Stimulated activated CD8-positive, alpha-beta memory T cell treated with anti-CD3 and anti-CD28 coated beads, Interleukin-12 subunit alpha, Interleukin-12 subunit beta, amount 100 ng/mL, for 24 hours (primary cell): ENCODE measurements around the gene RABGAP1.

Source experiments
- DNase-seq: peaks from one replicate; pipeline ENCODE4 v3.0.0-alpha.2; 2020; ENCODE audit errors: extremely low read depth

RABGAP1 gene

DNA sequence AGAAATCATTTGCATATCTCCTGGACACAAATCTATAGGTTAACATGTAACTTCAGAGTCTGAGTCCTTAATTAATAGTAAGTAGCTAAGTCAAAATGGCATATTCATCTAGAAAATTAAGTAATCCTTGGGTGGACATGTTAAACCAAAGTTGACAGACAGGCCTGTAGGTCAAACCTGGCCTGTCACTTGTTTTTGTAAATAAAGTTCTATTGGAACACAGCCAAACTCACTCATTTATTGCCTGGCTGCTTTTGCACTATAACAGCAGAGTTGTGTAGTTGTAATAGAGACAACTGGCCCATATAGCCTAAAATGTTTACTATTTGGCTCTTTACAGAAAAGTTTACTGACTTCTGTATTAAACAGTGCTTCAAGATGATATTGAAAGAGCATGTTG is 68.1 kb downstream of the RABGAP1 start:
- no peak for DNase-seq

DNA sequence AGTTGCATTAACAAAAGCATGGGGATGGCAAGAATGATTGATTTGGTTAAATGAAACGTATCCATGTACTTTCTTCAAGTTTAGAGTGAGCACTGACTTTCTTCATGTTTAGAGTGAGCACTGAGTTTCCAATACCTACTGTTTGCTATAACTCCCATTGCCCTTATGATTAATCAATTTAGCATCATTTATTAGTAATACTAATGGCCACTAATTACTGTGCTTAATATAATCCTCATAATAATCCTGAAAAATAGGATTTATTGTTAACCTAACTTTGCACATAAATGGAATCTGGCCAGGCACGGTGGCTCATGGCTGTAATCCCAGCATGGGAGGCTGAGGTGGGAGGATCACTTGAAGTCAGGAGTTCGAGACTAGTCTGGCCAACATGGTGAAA is 70.6 kb downstream of the RABGAP1 start:
- DNase-seq = no peak

DNA sequence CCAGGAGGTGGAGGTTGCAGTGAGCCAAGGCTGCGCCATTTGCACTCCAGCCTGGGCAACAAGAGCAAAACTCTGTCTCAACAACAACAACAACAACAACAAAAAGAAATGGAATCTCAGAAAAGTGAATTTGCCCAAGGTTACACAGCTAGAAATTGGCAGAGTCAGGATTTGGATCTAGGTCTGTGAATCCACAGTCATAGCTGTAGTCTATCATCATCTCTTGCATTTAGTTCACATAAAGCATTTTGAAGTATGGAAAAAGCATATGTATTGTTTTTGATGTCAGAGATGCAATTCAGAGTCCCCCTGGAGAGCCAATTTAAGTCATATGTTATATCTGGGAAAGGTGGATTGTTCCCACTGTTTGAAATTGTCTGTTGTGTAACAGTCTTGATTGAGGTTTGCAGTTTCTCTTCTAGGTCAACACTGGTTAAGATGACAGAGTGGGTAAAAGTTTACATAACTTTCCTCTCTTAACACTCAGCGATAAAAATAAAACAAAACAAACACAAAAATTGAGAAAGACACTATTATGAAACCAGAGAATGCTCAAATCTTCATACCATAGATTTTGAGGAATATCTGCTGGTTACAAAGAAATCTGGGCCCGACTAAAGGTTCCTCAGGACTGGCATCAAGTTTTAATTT is 71.2 kb downstream of the RABGAP1 start:
- no peak for DNase-seq

DNA sequence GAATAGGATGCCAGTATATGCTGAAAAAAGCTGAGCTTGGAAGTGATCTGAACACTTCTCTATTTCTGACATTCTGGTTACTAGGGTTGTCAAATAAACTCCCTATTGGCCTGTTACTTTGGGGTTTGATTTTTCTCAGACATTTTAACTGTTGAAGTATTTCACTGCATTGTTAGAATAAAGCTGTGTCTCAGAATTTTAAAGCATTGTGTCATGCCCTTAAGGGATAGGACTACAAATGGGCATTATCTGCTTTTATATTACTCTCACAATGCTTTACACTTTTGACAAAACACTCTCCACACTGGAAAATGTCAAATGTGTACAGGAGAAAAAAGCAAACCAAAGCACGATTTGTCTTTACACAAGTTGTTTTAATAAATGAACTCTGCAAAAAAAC is 75.8 kb downstream of the RABGAP1 start:
- no peak for DNase-seq

DNA sequence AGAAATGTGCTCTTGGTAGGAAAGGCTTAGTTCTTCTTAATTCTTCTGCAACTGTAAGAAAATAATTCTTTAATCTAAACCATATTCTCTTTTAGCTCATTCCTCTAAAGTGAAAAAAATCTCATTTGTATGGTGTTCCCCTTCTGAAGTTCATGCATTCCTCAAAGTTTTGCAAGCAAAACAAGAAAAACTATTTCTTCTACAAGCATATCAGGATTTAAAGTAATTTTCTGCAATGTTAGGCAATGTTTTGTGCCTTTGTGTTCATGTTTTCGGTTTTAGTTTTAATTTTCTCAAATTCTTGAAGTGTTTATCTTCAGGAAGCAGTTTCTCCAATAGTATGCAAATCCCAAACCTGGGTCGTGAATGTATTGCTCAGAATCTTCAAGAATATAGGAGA is 80.0 kb downstream of the RABGAP1 start:
- no peak for DNase-seq

DNA sequence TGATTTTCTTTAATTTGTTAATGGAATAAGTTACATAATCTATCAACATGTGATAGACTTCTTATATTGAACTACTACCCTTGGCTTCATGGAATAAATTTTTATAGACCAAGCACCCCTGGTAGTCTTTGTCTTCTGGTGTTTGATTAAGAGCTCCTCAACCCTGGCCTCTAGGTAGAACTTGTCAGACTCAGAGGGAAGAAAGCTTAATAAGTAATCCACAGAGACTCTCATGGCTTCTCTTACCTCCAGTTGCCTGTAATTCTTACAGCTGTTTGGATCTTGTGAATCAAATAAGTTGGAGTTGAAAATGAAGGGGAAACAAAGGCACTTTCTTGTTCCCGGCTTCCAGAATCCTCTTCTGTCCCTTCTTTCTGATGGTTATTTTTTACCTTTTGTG is 85.6 kb downstream of the RABGAP1 start:
- no peak for DNase-seq

DNA sequence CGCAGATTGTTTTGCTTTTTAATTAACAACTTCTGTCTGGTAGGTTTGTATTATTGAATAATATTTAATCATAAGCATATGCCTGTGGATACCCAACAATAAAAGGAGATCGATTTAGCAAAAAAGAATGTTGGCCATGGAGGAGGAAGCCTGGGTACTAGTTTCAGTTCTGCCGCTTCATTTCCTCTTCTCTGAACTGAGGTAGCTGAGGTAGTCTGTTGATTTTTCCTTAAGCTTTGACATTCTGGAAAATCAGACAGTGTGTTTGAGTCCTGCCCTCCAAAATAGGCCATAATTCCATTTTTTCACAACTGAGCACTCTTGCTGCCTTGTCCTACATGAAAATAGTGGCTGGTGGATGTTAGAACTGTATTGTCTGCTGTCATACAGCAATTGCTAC is 86.7 kb downstream of the RABGAP1 start:
- DNase-seq = no peak

DNA sequence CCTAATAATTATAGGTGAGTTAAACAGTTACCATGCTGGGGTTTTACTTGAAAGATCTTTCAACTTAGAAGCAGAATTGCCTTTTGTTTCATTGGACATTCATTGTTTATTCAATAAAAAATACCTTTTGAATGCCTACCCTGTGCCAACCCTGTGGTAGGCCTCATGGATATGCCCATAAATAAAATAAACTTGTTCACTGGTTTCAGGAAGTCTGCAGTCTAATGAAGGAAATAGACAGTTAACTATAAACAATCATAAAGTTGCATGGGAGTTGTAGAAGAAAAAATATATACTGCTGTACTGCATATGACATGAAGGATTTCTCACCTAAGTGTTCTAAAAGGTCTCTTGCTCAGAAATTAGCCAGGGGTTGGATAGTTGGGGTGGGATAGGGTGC is 87.3 kb downstream of the RABGAP1 start:
- DNase-seq = no peak

DNA sequence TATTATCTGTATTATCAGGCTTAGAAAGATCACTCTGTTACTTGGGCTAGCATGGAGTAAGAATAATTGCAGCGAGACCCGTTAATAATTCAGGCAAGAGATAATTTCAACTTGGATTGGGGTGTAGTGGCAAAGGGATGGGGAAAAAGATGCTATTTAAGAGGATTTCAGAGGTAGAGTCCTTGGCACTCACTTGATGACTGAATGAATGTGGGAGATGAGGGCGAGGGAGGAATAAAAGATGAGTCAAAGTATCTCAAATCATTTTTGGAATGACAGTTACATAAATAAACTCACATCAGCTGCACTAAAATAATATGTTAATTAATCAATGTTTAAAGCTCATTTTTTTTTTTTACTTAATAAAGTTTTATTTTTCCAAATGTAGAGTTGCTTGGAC is 88.2 kb downstream of the RABGAP1 start:
- no peak for DNase-seq

DNA sequence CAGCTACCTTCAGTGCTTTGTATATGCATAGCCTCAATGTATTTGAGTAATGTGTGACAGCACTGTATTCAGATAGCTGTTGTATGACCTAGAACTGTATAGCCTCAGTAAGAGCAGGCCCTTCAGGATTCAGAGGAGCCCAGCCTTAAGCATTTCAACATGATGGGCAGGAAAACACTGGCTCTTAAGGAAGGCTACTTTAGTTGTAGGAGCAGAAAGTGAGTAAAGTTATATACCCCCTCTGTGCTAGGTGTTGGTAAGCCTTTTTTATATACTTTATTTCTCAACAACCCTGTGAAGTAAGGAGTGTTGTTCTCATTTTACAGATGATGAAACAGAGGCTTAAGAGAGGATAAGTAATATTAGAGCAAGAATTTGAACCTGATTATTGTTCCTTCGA is 91.1 kb downstream of the RABGAP1 start:
- DNase-seq = no peak

DNA sequence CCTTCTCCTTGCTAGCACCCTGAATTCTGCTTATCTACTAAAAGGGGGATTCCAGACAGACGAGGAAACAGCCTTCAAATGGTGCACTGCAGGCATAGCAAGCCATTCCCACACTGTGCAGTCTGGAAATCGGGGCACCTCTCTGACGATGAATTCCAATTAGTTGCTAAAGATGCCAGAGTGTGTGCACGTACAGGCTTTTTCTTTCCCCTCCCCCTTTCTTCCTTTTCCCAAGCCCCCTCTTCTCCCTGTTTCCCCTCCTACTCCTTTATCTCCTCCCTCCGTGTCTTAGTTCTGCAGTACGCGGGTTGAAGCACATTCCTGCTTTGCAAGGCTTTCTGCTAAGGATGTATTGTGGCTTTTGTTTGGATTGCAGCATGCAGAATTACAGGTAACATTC is 92.5 kb downstream of the RABGAP1 start, which contains the start of gene GPR21:
Gene GPR21, plus strand, starts transcription at position 316 of the 400 bp plus-strand sequence. CDS start 900 bp downstream, outside the sequence.
- no peak for DNase-seq

DNA sequence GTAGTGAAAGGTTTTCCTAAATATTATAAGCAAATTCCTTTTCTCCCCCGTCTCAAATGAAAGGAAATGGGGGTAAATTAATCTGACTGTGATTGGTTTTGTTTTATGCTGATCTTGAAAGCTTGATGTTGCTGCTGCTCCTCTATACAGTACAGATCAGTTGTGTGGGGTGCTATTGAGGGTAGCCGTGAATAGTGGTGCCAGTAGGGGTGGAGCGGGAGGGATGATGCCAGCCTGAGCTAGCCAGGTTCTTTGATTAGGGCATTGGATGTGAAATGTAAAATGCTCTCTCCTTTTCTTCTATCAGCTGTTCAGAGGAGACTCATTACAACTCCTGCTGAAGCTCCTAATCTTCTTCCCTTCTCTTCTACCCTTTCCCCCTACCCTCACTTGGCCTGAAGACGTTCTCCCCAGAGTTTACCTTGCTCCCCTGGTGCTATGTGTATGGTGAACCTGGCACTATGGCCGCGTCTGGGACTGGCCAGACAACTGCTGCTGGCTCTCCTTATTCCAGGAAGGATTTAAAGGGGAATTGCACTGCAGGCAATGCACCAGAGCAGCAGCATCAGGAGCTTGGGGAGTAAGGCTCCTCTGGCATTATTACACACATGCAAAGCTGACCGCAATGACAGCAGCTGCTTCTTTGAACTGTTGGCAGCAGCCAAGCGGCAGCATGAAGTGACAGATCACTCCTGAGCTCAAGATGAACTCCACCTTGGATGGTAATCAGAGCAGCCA is 93.2 kb downstream of the RABGAP1 start:
- no peak for DNase-seq

DNA sequence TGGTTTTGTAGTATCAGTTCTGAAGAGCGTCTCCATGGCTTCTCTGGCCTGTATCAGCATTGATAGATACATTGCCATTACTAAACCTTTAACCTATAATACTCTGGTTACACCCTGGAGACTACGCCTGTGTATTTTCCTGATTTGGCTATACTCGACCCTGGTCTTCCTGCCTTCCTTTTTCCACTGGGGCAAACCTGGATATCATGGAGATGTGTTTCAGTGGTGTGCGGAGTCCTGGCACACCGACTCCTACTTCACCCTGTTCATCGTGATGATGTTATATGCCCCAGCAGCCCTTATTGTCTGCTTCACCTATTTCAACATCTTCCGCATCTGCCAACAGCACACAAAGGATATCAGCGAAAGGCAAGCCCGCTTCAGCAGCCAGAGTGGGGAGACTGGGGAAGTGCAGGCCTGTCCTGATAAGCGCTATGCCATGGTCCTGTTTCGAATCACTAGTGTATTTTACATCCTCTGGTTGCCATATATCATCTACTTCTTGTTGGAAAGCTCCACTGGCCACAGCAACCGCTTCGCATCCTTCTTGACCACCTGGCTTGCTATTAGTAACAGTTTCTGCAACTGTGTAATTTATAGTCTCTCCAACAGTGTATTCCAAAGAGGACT is 94.2 kb downstream of the RABGAP1 start:
- no peak for DNase-seq

DNA sequence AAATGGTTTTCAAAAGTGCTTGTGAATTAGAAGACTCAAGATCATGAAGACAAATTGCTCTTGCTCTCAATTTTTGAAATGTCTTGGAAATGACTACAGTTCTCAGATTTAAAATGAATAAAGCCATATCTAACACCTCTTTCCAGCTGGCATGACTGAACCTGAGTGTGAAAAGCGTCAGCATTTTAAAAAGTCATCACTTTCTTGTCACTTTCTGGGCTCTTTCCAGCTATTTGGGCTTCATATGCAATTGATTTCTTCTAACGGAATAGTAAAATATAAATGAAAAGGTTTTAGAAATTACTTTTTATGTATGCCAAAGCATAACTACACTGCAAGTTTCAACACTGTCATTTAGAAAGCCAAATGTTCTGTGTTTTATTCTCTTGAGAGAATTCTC is 95.0 kb downstream of the RABGAP1 start:
- DNase-seq = no peak

DNA sequence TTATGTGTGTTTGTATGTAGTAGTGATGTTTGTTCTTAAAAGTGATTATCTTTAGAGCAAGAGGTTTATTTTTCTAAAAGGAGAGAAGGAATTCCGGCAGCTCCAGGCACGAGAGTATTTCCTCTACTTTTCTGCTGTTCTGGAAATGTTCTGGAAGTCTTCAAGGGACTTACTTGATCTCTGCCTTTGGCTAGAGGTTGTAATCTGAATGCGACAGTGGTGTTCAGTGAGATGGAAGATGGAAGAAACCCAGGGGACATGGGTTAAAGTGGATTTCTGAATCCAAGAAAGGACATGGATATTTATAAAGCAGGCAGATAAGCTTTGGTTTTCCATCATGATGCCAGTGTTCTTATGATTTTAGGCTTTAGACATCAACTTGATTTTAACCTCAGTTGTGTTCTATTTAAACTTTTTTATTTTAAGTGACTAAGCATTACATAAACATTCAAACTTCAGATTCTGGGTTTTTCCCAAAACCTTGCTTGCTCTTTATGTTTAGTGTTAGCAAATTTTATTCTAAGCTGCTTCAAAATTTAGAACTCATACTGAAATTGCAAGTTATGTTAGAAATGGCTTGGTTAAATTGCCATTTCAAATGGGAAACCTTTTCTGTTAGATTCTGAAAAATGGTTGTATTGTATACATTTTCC is 96.2 kb downstream of the RABGAP1 start:
- no peak for DNase-seq

DNA sequence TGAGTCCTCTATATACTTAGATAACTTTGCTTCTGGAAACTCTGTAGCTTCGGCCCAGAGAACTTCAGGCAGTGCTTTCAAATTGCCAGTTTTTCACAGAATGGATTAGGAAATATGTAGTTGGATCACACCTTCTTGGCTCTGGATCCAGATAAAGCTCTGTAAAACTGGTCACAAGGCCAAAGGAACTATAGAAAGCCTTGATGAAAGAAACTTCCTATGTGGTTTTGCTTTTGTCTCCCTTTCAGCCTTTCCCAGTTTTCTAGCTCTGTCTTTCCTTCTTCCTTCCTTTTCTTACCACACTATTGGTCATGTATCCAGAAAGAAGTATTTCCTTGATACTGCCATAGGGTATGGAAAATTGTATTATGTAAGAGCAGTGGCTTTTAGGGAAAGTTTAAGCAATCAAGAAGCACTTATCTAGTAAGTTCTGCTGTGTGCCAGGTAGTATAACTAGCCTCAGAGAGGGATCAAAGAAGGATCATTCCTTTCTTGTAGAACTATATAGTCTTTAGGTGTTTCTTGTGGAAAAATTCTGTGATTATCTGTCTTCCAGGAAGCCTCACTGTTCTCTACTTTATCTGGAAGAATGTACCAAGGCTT is 98.9 kb downstream of the RABGAP1 start:
- no peak for DNase-seq

DNA sequence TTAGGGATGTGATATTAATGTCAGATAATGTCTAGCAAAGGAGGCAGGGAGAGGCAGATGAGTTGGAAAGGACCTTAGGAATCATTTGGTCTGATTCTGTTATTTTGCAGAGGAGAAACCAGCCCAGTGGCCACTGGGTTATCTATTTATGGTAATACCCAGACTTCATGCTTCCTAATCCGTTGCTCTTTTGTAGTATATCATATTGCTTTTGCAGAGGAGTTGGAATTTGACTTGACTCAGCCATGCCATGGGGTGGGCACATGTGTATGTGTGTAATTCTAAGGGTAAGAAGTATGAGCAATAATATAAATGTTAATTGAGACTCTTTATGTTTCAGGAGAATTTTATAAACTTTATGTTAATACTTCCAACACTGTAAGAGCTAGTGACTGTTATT is 100.0 kb downstream of the RABGAP1 start:
- DNase-seq = no peak

DNA sequence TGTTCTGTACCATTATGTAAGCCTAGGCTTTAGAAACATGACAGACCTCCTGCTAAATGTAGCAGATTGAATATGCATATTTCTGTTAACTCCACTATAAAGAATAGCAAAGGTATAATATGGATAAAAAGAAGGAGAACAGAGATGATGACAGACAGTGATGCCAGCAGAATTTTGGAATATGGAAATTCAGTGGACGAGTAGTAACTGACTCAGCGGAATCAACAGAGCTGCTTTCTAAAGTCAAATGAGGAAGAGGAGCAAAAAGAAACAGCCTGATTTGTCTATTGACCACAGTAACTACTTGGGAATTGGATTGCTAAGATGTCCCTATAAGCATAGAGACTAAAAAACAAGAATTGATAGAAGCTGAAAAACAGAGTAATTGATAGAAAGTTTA is 100.7 kb downstream of the RABGAP1 start:
- DNase-seq = no peak

DNA sequence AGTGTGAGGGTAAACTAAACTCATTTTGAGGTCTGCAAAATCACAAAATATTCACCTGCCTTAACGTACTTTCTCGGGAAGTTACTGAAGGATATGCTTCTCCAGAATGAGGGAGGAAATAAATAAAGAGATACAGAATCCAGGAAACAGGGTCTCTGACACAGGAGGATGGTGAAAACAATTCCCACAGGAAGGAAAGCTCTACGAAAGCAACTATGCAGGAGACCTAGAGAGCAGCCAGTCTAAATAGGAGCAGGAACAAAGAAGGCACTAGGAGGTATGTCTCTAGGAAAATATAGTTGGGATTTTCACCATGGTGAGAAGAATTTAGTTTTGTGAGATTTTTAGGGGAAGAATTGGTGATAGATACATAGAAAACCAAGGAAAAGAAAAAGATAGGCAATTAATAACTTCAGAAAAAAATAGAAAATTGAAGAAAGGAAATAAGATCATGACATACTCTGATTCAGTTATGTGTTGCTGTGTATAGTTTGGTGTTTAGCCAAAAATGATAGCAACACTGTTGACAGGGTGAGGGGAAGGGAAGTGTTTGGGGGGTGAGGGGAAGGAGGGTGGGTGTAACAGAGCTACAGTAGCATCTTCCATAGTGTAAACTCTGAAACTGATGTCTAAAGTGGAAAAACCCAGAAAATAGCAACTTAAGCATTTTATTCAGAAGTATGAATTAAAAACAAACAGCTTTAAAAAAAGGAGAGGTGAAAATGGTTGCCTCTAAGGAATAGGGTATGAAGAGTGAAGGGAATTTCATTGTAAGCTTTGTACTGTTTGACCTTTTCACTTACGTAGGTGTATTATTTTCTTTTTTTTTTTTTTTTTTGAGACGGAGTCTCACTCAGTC is 102.5 kb downstream of the RABGAP1 start:
- no peak for DNase-seq

DNA sequence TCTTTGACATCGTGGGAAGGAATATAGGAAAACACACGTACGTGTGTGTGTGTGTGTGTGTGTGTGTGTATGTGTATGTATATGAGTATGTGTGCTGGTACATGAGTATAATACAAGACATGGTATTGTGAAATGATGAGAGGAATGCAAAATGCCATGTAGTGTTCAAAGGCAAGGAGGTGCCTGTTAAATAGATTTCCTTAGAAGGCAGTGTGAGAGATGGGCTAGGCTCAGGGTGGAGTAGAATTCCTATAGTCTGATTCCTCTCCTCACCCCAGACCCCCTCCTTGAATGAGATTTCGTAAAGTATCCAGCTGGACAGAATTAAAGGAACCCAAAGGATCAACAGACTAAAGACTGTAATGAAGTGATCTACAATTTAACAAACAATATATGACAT is 103.8 kb downstream of the RABGAP1 start:
- no peak for DNase-seq
